WTC11 (cell line): ENCODE results near the gene CCDC200. TPM values are rescaled to one million over a fixed set of nuclear protein-coding genes. Genes with fewer than 3 reads are reported as not detected.
"Not testable (repeated sequence)": the region's sequence is repeated elsewhere in the genome, so short reads cannot be mapped to it uniquely, and the experiment has no call there.

ENCODE experiments used
- ATAC-seq: fragments of 200-7000 bp; cut with Tn5 transposase; 2 replicates; pipeline ENCODE4 v1.10.0; 2021; ENCODE audit warnings: mild to moderate bottlenecking, moderate library complexity
- CTCF ChIA-PET: fragments of 300-600 bp; sonication (Branson Sonifier 250); formaldehyde crosslinking; loops from one replicate; lab custom pipeline; 2021; ENCODE audit warnings: antibody characterized with exemption; lab: Charles Lee
- POLR2A ChIA-PET: fragments of 350-600 bp; sonication (Branson Sonifier 250); formaldehyde crosslinking; loops from one replicate; lab custom pipeline; 2021; ENCODE audit warnings: antibody characterized with exemption; lab: Charles Lee
- DNase-seq: peaks from one replicate; pipeline ENCODE4 v3.0.0; 2021; ENCODE audit warnings: low spot score
- H3K27ac Mint-ChIP-seq: 2 replicates; pipeline ENCODE4 v1.8.0; 2021; ENCODE audit warnings: mixed read lengths
- H3K27me3 Mint-ChIP-seq: 2 replicates; pipeline ENCODE4 v1.8.0; 2021; ENCODE audit warnings: low read depth, mild to moderate bottlenecking, moderate library complexity, mixed read lengths
- H3K36me3 Mint-ChIP-seq: 2 replicates; pipeline ENCODE4 v1.8.0; 2021; ENCODE audit warnings: mixed read lengths
- H3K4me1 Mint-ChIP-seq: 2 replicates; pipeline ENCODE4 v1.8.0; 2022; ENCODE audit warnings: mixed read lengths
- H3K4me3 Mint-ChIP-seq: 2 replicates; pipeline ENCODE4 v1.8.0; 2021; ENCODE audit warnings: mild to moderate bottlenecking, moderate library complexity, mixed read lengths
- H3K9me3 Mint-ChIP-seq: 2 replicates; pipeline ENCODE4 v1.8.0; 2021; ENCODE audit warnings: mixed read lengths
- ELF4 ChIP-seq: sonication (generic); formaldehyde crosslinking; IDR thresholded peaks from 2 replicates; pipeline ENCODE4 v1.8.1; 2022; ENCODE audit warnings: low read depth, mild to moderate bottlenecking, moderate library complexity, missing genetic modification reagents
- EMX1 ChIP-seq: fragments of 250-450 bp; sonication (Bioruptor Pico); IDR thresholded peaks from 2 replicates; pipeline ENCODE4 v1.8.0; 2021; ENCODE audit warnings: mild to moderate bottlenecking
- GABPB1 ChIP-seq: sonication (generic); formaldehyde crosslinking; IDR thresholded peaks from 2 replicates; pipeline ENCODE4 v1.8.1; 2023; ENCODE audit warnings: mild to moderate bottlenecking, missing genetic modification reagents
- GRHL2 ChIP-seq: fragments of 250-450 bp; sonication (Bioruptor Pico); IDR thresholded peaks from 2 replicates; pipeline ENCODE4 v1.8.0; 2022; ENCODE audit warnings: mild to moderate bottlenecking, moderate library complexity; ENCODE audit not compliant: insufficient replicate concordance, severe bottlenecking
- NR2C2 ChIP-seq: sonication (generic); formaldehyde crosslinking; IDR thresholded peaks from 2 replicates; pipeline ENCODE4 v1.8.0; 2022; ENCODE audit warnings: mild to moderate bottlenecking, missing genetic modification reagents
- RORB ChIP-seq: fragments of 250-450 bp; sonication (Bioruptor Pico); IDR thresholded peaks from 2 replicates; pipeline ENCODE4 v1.9.0; 2021; ENCODE audit warnings: mild to moderate bottlenecking
- total RNA-seq: library from RNA; stranded (reverse); gene quantifications from 3 replicates; pipeline ENCODE4 v1.2.3, GENCODE V29; 2021
- TF ChIP-seq, protein P1 (sequence below): fragments of 250-450 bp; sonication (Bioruptor Pico); IDR thresholded peaks from 2 replicates; pipeline ENCODE4 v1.9.0; 2021; ENCODE audit warnings: mild to moderate bottlenecking
- TF ChIP-seq, protein P2 (sequence below): fragments of 250-450 bp; sonication (Bioruptor Pico); conservative IDR thresholded peaks from 2 replicates; pipeline ENCODE4 v1.9.0; 2021; ENCODE audit warnings: mild to moderate bottlenecking
- TF ChIP-seq, protein P3 (sequence below): fragments of 200-600 bp; IDR thresholded peaks from 2 replicates; pipeline ENCODE4 v1.8.0; 2022; ENCODE audit warnings: antibody characterized with exemption
- TF ChIP-seq, protein P4 (sequence below): sonication (generic); formaldehyde crosslinking; IDR thresholded peaks from 2 replicates; pipeline ENCODE4 v1.8.0; 2022; ENCODE audit warnings: missing genetic modification reagents

CCDC200 gene
- total RNA-seq, 1 experiment from 2014 or later, result not detected

GRCh38 chr17:43203013-43203412 lies 25.4 kb downstream of the CCDC200 start:
- H3K4me1 Mint-ChIP-seq, POLR2A ChIA-PET, DNase-seq, H3K27me3 Mint-ChIP-seq, H3K9me3 Mint-ChIP-seq, ATAC-seq, H3K4me3 Mint-ChIP-seq, CTCF ChIA-PET, H3K27ac Mint-ChIP-seq: not testable (repeated sequence)
- peaks cover 48% of the 10 kb centered on the region for H3K36me3 Mint-ChIP-seq

GRCh38 chr17:43200127-43200526 lies 28.3 kb downstream of the CCDC200 start:
- ChIA-PET POLR2A (interaction anchor here (0.8 kb wide), 1 partner anchor 11 kb away, joined by 3 read pairs; the partner anchor contains the start of gene TMEM106A), CTCF (interaction anchor here (0.6 to 1.8 kb wide), 6 partner anchors 12 to 474 kb away, joined by 3 to 8 read pairs (median 4); partner anchors contain the start of genes DHX8 and TMEM106A)
- H3K36me3 Mint-ChIP-seq, result peaks cover 59% of the 10 kb centered on the region
- no peak overlapping the region for H3K27ac Mint-ChIP-seq
- no peaks in the 10 kb centered on the region for H3K9me3 Mint-ChIP-seq
- DNase-seq (no peak), ATAC-seq (no peak)
- H3K27me3 Mint-ChIP-seq, result no peaks in the 10 kb centered on the region
- no peaks in the 10 kb centered on the region for H3K4me1 Mint-ChIP-seq
- H3K4me3 Mint-ChIP-seq, result no peak overlapping the region
- peak; percentile 70 for TF ChIP-seq GABPB1
- TF ChIP-seq, protein P1, sequence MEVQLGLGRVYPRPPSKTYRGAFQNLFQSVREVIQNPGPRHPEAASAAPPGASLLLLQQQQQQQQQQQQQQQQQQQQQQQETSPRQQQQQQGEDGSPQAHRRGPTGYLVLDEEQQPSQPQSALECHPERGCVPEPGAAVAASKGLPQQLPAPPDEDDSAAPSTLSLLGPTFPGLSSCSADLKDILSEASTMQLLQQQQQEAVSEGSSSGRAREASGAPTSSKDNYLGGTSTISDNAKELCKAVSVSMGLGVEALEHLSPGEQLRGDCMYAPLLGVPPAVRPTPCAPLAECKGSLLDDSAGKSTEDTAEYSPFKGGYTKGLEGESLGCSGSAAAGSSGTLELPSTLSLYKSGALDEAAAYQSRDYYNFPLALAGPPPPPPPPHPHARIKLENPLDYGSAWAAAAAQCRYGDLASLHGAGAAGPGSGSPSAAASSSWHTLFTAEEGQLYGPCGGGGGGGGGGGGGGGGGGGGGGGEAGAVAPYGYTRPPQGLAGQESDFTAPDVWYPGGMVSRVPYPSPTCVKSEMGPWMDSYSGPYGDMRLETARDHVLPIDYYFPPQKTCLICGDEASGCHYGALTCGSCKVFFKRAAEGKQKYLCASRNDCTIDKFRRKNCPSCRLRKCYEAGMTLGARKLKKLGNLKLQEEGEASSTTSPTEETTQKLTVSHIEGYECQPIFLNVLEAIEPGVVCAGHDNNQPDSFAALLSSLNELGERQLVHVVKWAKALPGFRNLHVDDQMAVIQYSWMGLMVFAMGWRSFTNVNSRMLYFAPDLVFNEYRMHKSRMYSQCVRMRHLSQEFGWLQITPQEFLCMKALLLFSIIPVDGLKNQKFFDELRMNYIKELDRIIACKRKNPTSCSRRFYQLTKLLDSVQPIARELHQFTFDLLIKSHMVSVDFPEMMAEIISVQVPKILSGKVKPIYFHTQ (CRISPR knock-in tag), result no peak

DNA sequence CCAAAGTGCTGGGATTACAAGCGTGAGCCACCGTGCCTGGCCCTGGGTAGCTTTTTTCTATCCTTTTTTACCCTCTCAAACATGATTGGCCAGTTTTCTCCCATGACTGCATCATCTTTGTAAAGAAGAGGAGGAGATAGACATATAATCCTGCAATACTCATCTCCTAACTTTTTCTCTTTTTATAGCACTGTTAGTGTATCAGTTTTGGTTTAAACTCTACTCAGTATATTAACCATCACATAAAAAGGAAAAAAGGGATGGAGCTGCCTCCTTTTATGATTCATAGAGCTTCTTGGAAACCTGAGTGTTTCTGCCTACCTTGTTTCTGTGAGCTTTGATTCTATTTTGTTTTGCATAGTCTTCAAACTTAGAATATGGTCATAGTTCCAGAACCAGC lies 28.8 kb downstream of the CCDC200 start:
- POLR2A ChIA-PET, result interaction anchor here (0.8 kb wide), 1 partner anchor 12 kb away, joined by 3 read pairs; the partner anchor contains the start of gene TMEM106A
- Mint-ChIP-seq H3K4me3 (no peak overlapping the region), H3K27me3 (no peaks in the 10 kb centered on the region), H3K4me1 (no peaks in the 10 kb centered on the region), H3K27ac (no peak overlapping the region), H3K36me3 (peaks cover 64% of the 10 kb centered on the region), H3K9me3 (no peaks in the 10 kb centered on the region)
- ATAC-seq (no peak), DNase-seq (no peak)
- TF ChIP-seq, protein P2, sequence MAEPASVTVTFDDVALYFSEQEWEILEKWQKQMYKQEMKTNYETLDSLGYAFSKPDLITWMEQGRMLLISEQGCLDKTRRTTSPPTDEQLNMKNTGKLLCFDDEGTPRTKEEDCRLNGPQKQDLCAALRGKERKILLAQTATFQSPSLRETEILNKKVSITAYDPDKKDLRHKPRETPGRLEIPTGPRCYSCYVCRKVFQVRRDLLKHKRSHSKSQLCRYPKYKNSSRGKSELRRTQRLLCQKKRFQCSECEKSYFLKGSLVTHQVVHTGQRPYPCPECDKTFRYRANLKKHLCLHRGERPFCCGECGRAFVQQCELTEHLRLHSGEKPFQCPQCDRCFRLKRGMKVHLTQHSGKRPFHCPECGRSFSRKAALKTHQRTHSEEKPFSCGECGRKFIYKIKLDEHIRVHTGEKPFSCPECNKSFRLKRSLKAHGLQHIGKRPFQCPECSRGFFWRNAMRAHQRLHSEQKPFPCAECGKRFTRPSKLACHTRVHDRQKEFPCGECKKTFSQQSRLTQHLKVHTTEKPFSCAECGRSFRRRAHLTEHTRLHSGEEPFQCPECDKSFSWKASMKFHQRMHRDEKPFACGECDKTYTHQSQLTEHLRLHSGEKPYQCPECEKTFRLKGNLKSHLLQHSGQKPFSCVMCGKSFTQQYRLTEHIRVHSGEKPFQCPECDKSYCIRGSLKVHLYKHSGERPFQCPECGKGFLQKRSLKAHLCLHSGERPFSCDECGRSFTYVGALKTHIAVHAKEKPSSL (CRISPR knock-in tag), result no peak
- TF ChIP-seq, protein P3, sequence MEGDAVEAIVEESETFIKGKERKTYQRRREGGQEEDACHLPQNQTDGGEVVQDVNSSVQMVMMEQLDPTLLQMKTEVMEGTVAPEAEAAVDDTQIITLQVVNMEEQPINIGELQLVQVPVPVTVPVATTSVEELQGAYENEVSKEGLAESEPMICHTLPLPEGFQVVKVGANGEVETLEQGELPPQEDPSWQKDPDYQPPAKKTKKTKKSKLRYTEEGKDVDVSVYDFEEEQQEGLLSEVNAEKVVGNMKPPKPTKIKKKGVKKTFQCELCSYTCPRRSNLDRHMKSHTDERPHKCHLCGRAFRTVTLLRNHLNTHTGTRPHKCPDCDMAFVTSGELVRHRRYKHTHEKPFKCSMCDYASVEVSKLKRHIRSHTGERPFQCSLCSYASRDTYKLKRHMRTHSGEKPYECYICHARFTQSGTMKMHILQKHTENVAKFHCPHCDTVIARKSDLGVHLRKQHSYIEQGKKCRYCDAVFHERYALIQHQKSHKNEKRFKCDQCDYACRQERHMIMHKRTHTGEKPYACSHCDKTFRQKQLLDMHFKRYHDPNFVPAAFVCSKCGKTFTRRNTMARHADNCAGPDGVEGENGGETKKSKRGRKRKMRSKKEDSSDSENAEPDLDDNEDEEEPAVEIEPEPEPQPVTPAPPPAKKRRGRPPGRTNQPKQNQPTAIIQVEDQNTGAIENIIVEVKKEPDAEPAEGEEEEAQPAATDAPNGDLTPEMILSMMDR, result no peak
- TF ChIP-seq GRHL2 (CRISPR knock-in tag), result no peak
- TF ChIP-seq, protein P4, sequence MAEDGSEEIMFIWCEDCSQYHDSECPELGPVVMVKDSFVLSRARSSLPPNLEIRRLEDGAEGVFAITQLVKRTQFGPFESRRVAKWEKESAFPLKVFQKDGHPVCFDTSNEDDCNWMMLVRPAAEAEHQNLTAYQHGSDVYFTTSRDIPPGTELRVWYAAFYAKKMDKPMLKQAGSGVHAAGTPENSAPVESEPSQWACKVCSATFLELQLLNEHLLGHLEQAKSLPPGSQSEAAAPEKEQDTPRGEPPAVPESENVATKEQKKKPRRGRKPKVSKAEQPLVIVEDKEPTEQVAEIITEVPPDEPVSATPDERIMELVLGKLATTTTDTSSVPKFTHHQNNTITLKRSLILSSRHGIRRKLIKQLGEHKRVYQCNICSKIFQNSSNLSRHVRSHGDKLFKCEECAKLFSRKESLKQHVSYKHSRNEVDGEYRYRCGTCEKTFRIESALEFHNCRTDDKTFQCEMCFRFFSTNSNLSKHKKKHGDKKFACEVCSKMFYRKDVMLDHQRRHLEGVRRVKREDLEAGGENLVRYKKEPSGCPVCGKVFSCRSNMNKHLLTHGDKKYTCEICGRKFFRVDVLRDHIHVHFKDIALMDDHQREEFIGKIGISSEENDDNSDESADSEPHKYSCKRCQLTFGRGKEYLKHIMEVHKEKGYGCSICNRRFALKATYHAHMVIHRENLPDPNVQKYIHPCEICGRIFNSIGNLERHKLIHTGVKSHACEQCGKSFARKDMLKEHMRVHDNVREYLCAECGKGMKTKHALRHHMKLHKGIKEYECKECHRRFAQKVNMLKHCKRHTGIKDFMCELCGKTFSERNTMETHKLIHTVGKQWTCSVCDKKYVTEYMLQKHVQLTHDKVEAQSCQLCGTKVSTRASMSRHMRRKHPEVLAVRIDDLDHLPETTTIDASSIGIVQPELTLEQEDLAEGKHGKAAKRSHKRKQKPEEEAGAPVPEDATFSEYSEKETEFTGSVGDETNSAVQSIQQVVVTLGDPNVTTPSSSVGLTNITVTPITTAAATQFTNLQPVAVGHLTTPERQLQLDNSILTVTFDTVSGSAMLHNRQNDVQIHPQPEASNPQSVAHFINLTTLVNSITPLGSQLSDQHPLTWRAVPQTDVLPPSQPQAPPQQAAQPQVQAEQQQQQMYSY (CRISPR knock-in tag), result no peak
- no peak for TF ChIP-seq EMX1 (CRISPR knock-in tag)
- no peak for TF ChIP-seq NR2C2 (CRISPR knock-in tag)
- TF ChIP-seq RORB (CRISPR knock-in tag), result no peak
- no peak for TF ChIP-seq ELF4 (CRISPR knock-in tag)
- CTCF ChIA-PET, result interaction anchor here (0.6 to 1.8 kb wide), 7 partner anchors 12 to 474 kb away, joined by 3 to 8 read pairs (median 3); partner anchors contain the start of genes DHX8 and TMEM106A
